Activated CD8-positive, alpha-beta memory T cell treated with anti-CD3 and anti-CD28 coated beads for 36 hours (primary cell): ENCODE results near the gene CD48. TPM values are rescaled to one million over a fixed set of nuclear protein-coding genes. Genes with fewer than 3 reads are reported as not detected.

Source experiments
- CTCF ChIA-PET: fragments of 350-600 bp; sonication (Branson Sonifier 250); formaldehyde crosslinking; loops from one replicate; lab custom pipeline; 2021; ENCODE audit warnings: antibody characterized with exemption; lab: Charles Lee
- POLR2A ChIA-PET: fragments of 350-600 bp; sonication (Branson Sonifier 250); formaldehyde crosslinking; loops from one replicate; lab custom pipeline; 2021; ENCODE audit warnings: antibody characterized with exemption; lab: Charles Lee
- total RNA-seq, 2 experiments: library from RNA; stranded (reverse); gene quantifications; one replicate each; pipeline ENCODE4 v1.2.3, GENCODE V29; 2021

The CD48 gene
- total RNA-seq, 2 experiments from 2014 or later = 292 to 307 TPM

DNA sequence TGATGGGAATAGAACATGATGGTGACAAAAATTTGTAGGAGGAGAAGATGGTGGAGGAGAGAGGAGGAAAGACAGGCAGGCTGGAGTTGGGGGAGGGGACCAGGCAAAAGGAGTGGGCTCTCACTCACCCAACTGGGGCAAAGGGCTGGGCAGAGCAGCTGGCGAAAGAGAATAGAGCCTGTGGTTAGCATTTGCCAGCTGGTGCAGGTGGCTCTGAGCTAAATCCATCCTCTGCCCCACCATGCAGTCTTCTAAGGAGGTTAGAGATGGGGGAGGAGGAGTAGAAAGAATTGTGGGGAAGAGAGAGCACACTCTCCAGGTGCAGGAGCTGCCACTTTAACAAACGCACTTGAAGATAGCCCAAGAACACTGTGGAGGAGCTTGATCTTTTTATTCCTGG lies 37.2 kb downstream of the CD48 start:
- ChIA-PET CTCF (interaction anchor here (0.5 to 3.8 kb wide), 13 partner anchors 8 to 364 kb away, joined by 3 to 15 read pairs (median 6); partner anchors contain the start of gene TSTD1), POLR2A (interaction anchor here (0.6 to 2.4 kb wide), 2 partner anchors 27 to 49 kb away, joined by 4 to 8 read pairs; partner anchors contain the start of gene SLAMF1)

- ChIA-PET CTCF (interaction anchor here (1.1 to 3.8 kb wide), 11 partner anchors 8 to 71 kb away, joined by 3 to 15 read pairs (median 4); partner anchors contain the start of gene SLAMF1), POLR2A (interaction anchor here (0.6 to 2.4 kb wide), 5 partner anchors 10 to 45 kb away, joined by 3 to 8 read pairs (median 3); partner anchors contain the start of gene SLAMF1)
Observed at GRCh38 chr1:160672789-160673695, 38.6 kb downstream of the CD48 start.

- POLR2A ChIA-PET = interaction anchor here (1.0 to 2.4 kb wide), 2 partner anchors 11 to 25 kb away, joined by 3 to 8 read pairs; partner anchors contain the start of gene SLAMF1
- CTCF ChIA-PET = interaction anchor here (1.3 to 3.4 kb wide), 4 partner anchors 10 to 73 kb away, joined by 4 to 15 read pairs (median 4); partner anchors contain the start of gene SLAMF1
Observed at GRCh38 chr1:160671603-160672517, 39.8 kb downstream of the CD48 start.

GRCh38 chr1:160670701-160671100 lies 40.9 kb downstream of the CD48 start:
- ChIA-PET POLR2A (no interaction called here), CTCF (no interaction called here)

DNA sequence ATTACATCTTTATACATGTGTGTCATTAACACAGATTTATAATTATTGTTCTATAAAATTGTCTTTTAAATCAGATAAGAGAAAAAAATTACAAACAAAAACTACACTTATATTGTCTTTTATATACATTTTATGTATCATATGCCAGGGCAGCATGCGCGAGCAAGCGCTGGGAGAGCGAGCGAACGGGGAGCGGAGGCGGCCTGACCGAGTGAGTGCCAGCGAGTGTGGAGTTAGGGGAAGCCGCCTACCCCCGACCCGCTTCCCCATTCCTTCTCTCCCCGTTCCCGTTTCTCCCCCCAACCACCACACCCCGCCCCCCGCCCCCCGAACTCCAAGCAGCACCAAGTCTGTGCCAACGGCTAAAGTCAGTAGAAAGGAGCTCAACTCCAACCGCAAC lies 41.8 kb downstream of the CD48 start:
- ChIA-PET POLR2A (no interaction called here), CTCF (no interaction called here)

- POLR2A ChIA-PET = no interaction called here
- CTCF ChIA-PET = no interaction called here
Observed at GRCh38 chr1:160669276-160669675, 42.3 kb downstream of the CD48 start.

- ChIA-PET POLR2A (no interaction called here), CTCF (no interaction called here)
Observed at GRCh38 chr1:160667896-160668295, 43.7 kb downstream of the CD48 start.

GRCh38 chr1:160666079-160666442 lies 45.6 kb downstream of the CD48 start:
- CTCF ChIA-PET = interaction anchor here (0.6 to 1.1 kb wide), 3 partner anchors 16 to 152 kb away, joined by 3 to 5 read pairs (median 4); no protein-coding TSS in a partner anchor
- POLR2A ChIA-PET = interaction anchor here (0.6 kb wide), 1 partner anchor 92 kb away, joined by 3 read pairs; no protein-coding TSS in a partner anchor

- ChIA-PET CTCF (interaction anchor here (0.6 to 2.0 kb wide), 6 partner anchors 8 to 152 kb away, joined by 3 to 6 read pairs (median 6); partner anchors contain the start of gene SLAMF1), POLR2A (interaction anchor here (0.8 kb wide), 1 partner anchor 18 kb away, joined by 3 read pairs; the partner anchor contains the start of gene SLAMF1)
Observed at GRCh38 chr1:160665330-160666078, 46.1 kb downstream of the CD48 start.

GRCh38 chr1:160664573-160665051 lies 47.0 kb downstream of the CD48 start:
- ChIA-PET POLR2A (interaction anchor here (0.8 kb wide), 1 partner anchor 17 kb away, joined by 3 read pairs; the partner anchor contains the start of gene SLAMF1), CTCF (interaction anchor here (1.5 to 2.0 kb wide), 4 partner anchors 9 to 19 kb away, joined by 4 to 6 read pairs (median 6); partner anchors contain the start of gene SLAMF1)

DNA sequence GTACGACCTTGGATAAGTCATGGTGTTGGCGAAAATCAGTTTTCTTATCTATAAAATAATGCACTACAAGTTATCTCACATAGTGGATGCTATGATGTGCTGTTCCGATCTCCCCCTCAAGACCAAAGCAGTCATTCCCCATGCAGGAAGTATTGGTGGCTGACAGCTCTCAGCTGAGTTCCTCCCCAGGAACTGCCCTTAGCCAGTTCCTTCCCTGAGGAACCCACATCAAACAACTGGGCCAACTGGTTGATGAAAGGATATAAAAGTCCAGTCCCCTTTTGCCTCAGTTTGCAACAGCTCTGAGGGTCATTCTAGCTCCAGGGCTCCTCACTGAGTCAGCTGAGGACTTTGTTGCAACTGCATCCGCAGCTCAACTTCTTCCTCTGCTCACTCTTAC lies 48.7 kb downstream of the CD48 start:
- ChIA-PET CTCF (interaction anchor here (1.0 to 2.8 kb wide), 2 partner anchors 12 to 41 kb away, joined by 3 to 13 read pairs; no protein-coding TSS in a partner anchor), POLR2A (interaction anchor here (0.6 kb wide), 1 partner anchor 362 kb away, joined by 3 read pairs; no protein-coding TSS in a partner anchor)

- ChIA-PET POLR2A (no interaction called here), CTCF (no interaction called here)
Observed at GRCh38 chr1:160659566-160659965, 52.1 kb downstream of the CD48 start.

- ChIA-PET CTCF (no interaction called here), POLR2A (no interaction called here)
Observed at GRCh38 chr1:160658814-160659193, 52.8 kb downstream of the CD48 start.

DNA sequence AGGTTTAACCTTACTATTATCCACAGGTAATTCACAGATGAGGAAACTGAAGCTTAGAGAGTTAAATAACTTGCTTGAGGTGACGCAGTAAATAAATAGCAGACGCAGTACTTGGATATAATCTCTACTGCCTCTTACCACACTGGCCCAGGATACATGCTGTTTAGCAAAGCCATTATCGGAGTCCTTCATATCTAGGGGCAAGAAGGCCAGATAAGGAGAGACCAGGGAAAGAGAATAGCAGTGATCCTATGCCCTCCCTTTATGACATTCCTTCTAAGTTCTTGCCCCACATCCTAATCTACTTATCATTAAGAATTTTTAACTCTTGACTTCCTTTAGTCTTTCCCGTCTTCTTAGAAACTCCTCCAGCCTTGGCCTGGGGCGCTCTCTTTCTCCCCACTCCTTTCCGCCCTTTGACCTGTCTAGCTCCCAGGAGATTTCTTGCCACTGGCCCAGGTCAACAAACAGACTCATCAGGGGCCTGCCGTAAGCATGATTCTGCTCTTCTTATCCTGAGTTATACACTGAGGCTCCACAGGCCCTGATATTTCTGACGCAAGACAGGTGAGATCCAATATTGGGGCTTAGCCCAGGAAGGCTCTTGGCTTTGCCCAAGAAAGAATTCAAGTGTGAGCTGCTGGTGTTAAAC lies 53.3 kb downstream of the CD48 start:
- ChIA-PET CTCF (no interaction called here), POLR2A (no interaction called here)

- POLR2A ChIA-PET = no interaction called here
- CTCF ChIA-PET = no interaction called here
Observed at GRCh38 chr1:160657250-160657781, 54.3 kb downstream of the CD48 start.

GRCh38 chr1:160656737-160657136 lies 54.9 kb downstream of the CD48 start:
- CTCF ChIA-PET = interaction anchor here (0.7 kb wide), 1 partner anchor 175 kb away, joined by 3 read pairs; no protein-coding TSS in a partner anchor
- POLR2A ChIA-PET = no interaction called here

GRCh38 chr1:160653620-160654016 lies 58.0 kb downstream of the CD48 start:
- CTCF ChIA-PET = interaction anchor here (1.3 kb wide), 1 partner anchor 21 kb away, joined by 5 read pairs; no protein-coding TSS in a partner anchor
- POLR2A ChIA-PET = no interaction called here
